GM04503 (cell line): Measurements from ENCODE around the gene GALNT10.
A peak's percentile ranks its signal among the peaks of the same experiment; 100 is the strongest.

Experiments used
- DNase-seq: peaks from one replicate; pipeline ENCODE4 v3.0.0-alpha.2; 2012; ENCODE audit warnings: low read depth

Gene GALNT10

DNA sequence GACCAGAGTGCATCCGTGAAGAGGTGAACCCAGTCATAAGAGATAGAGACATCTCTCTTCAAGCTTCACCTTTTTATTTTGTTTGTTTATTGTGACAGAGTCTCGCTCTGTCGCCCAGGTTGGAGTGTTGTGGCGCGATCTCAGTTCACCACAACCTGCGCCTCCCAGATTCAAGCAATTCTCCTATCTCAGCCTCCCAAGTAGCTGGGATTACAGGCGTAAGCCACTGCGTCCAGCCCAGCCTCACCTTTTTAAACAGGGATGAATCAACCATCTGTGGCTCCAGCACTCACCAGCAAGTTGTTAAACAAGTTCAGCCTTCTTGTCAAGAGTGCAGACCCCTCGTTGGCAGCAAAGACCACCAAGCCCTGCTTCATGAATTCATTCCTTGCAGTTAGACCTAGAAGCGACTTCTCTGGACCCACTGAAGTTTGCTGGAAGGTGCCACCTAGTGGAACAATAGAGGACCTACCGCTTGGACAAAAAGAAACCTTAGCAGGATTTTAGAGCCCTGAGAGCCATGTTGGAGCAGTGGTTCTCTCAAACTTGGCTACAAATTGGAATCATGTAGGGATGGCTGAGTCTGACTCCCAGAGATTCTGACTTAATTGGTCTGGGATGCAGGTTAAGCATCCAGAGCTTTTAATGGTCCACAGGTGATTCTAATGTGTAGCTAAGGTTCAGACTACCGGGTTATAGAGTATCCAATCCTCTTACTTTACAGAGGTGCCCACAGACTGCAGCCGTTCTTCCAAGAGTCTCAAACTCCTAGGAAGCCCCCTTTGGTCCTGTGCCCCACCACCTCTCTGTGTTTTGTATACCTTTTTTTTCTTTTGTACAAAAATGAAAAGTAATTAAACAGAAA is 10.5 kb upstream of the GALNT10 start:
- no peak for DNase-seq

GRCh38 chr5:154181161-154181560 is 9.4 kb upstream of the GALNT10 start:
- no peak for DNase-seq

- no peak for DNase-seq
These were observed 1.2 kb upstream of the GALNT10 start for GRCh38 chr5:154189256-154189818.

DNA sequence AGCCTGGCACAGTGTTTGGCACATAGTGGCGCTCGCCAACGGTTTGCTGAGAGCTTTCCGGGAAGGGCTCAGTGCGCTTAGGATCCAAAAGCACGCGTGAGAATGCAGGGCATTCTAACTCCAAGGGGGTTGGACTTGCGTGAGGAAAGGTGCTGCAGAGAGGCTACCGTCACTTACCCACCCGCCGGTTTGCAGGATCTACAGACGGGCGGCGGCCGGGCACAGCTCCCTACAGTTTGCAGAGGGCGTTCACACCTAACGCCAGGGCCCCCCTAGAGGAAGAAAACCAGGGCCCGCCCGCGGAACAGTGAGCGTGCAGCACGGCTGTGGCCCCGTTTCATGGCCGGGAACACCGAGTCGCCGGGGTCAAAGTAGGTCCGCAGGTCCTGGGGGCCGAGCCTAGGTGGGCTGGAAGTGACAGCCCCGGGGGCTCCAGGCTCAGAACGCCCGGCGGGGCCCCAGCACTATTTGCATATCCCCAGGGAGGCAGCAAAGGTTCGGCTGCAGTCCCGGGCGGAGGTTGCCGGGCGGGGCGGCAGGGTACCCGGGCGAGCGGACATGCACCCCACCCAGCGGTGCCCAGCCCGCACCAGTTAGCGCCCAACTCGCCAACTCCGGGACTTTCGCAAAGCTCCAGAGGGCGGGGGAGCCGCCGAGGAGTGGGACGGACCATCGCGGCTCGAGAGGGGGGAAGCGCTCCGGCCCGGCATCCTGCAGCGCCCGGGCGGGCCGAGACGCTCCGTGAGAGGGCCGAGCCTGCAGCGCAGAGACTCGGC is 526 bp upstream of the GALNT10 start:
- DNase-seq: no peak

DNA sequence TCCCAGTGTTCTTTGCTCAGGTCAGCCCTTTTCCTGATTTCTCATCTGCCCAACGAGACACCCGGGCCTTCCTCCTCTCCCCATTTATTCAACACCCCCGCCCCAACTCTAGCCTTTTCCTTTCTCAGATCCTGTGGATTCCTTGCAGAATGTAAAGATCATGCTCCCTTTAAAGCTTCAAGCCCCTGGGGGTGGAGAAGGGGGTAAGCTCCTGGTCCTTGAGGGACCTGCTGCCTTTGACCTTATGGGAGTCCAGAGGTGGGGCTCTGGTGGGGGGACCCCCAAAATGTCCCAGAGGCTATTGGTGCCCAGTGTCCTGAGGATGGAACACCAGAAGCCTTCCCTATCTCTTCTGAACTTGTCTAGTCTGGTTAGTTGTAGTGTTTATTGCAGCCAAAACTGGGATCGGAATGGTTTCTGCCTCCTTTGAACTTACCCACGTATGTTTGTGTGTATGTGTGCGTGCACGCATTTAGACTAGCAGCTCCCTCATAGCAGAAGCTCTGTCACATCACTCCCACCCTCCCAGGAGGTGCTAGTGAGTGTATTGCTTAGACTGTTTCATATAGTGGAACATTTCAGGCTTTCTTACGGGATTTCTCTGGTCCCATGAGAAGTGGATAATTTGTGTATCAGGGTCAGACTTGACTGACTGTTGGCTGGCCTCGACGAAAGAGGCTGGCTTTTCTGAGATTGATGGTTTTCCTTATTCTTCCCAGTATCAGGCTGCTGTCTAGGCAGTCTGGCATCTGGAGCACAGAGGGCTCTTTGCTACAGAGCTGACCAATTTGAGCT is 1.1 kb downstream of the GALNT10 start:
- no peak for DNase-seq

DNA sequence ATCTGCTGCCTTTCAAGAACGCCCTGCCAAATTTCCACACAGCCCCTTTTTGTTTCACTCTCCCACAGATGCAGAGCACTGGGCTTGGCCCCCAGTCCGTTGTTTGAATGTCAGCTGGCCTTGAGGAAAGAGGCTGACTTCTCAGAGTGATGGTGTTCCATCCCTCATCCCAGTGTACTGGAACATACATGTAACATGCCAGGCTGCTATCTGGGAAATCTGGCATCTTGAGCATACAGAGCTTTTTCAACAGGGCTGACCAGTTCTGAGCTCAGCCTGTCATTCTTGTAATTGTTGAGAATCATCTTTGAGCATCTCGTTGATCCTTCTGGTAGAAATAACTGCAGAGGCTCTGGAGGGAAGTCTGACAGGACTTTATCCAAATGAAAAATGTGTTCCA is 2.8 kb downstream of the GALNT10 start:
- no peak for DNase-seq

- no peak for DNase-seq
These were observed 3.2 kb downstream of the GALNT10 start for GRCh38 chr5:154193701-154194121.

GRCh38 chr5:154194345-154195329 is 4.1 kb downstream of the GALNT10 start:
- DNase-seq: no peak

DNA sequence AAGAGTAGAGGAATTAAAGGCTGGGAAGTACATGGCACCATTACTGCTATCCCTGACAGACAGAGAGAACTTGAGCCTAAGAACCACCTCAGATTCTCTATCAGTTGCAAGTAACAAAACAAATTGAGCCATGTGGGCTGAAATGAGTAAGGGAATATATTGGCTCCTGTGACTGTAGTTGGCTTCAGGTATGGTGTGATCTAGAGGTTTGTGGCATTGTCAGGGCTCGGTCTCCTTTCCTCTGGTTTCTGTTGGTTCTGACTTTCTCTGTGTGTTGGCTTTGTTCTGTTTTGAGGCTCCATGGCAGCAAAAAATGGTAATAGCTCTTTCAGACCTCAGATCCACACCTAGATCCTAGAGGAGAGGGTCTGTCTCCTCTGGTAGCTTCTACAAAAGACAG is 5.7 kb downstream of the GALNT10 start:
- DNase-seq: no peak

DNA sequence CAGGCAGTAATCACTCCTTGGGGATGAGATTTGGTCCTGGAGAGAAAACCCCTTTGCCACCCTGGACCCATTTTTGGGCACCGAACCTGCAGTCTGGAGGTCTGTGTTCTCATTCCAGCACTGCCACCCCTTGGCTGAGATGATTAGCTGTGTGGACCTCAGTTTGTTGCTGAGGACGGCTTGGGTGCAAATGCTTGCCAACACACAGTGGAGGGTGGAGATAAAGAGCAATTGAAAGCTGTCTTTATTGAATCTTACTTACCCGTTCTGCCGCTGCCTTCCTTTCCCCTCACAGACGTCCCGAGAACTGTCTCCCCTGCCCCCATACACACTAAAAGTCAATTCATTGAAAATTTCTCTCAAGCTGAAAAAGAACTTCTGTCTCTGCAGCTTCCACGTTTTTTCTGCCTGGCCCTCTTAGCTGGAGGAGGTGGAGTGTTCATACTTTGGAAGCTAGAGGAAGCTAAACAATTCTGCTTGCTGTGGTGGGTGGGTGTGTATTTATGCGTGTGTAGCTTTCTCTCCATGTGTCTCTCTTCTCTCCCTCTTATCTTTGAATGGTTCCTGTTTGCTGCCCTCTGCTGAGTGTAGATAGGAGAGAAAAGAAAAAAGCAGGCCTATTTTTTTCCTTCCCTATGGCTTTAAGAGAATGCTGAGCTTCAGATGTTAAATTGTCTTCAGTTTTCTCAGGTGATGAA is 6.6 kb downstream of the GALNT10 start:
- no peak for DNase-seq

DNA sequence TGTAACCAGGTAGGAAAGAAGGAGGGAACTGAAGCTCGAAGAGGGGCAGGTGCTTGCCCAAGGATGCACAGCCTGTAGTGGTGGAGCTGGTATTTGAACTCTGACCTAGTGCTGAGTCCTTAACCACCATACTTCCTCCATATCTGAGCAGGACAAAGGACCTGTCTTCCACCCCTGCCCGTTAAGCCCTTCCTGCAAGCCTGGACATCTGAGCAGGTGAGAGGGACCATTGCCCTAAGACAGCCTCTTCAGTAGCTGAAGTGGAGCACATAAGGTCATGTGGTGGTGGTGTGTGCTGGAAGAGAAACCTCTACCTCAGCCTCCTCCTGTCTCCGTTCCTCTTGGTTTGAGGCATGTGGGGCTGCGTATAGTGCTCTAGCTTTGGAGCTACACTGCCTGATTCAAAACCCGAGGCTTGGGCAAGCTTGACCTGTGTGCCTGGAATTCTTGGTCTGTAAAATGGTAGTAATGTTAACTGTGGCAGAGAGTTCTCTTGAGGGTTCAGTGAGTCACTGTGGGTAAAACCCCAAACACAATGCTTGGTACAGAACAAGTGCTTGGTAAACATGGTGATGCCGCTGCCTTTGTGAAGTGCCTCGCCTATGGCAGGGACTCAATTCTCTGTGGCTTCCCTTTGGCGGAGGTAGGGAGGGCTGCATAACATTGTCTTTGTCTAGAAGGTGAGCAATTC is 7.4 kb downstream of the GALNT10 start:
- DNase-seq: no peak

DNA sequence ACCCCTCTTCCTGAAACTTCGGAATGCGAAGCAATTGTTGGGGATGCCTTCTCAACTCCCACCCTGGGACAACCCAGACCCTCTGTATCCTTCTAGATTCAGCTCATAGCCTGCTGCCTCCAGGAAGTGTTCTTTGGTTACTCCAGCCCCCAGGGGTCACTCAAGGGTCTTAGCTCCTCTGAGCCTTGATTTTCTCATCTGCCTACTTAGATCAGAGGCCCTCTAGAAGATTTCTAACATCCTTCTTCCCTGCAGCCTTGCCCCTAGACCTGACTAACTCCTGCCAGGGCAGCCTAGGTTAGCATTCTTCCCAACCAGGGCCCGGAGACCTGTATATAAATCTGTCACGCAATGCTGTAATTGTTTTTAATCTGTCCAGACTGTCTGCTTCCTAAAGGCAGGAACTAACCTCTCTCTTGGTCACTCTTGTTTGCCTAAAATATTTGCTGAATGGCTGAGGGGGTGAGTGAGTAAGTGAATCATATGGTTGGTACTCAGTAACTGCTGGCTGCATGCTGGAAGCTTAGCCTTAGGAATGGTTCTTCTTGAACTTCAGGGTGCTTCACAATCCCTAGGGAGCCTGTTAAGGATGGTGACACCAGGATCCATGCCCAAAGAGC is 8.2 kb downstream of the GALNT10 start:
- peak; percentile 80 for DNase-seq

- no peak for DNase-seq
These were observed 8.7 kb downstream of the GALNT10 start for GRCh38 chr5:154199263-154199662.

DNA sequence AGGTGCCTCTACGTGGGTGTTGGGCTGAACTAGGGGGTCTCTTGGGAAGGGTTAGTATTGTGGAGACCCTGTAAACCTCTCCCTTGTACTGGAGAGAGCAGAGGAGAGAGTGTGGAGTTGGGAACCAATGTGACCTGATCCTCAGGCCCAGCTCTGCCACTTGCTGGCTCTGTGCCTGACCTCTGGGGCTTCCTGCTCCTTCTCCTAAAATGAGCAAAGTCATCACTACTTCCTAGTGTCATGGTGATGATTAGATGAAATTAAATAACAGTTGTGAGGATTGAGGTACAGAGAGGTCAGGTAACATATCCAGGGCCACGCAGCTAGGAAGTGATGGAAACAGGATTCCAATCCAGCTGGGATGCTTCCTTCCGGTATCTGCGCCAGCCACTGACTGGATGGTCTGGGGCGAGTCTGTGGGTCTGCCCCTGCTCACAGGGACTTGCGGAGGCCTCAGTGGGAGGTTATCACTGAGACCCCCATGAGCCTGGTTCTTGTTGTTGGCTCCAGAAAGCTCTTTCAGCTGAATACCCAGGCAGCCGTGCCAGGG is 9.2 kb downstream of the GALNT10 start:
- DNase-seq: no peak

- DNase-seq: no peak
These were observed 9.7 kb downstream of the GALNT10 start for GRCh38 chr5:154200221-154200620.

DNA sequence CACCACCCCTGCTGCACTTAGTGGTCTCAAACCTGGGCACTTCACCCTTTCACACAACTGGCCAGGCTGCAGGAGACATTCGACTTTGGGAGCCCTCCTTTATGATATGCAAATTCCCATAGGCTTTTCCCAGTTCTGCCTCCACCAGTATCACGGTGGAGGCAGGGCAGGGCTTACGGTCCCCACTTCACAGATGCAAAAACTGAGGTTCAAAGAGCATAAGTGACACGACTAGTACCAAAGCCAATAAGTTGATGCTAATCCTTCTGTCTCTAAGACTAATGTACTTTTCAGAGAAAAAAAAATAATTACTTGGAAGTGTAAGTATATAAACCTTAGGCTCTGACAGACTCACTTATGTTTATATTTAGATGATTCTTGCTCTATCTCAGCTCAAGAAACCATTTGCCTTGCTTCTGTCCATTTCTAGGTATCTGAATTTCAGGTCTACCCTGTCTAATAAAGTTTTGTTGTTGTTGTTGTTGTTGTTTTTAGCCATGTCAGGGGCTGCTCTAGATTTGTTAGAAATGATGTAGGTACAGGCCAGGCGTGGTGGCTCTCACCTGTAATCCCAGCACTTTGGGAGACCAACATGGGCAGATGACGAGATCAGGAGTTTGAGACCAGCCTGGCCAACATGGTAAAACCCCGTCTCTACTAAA is 10.7 kb downstream of the GALNT10 start:
- no peak for DNase-seq

- no peak for DNase-seq
These were observed 12.1 kb downstream of the GALNT10 start for GRCh38 chr5:154202379-154203260.
